Ramos (cell line): ENCODE measurements around the gene PRELID3B.

Experiments
- in situ Hi-C: fragments of 300-500 bp; cut with MboI; formaldehyde crosslinking; loops from one replicate; pipeline ENCODE4 v1.14.3; 2022; ENCODE audit warnings: low sequenced_read_pairs; ENCODE audit not compliant: unreplicated experiment

Gene PRELID3B

GRCh38 chr20:59042151-59042795 is at the start of gene PRELID3B:
PRELID3B (minus strand) TSS chr20:59042786; CDS start chr20:59042730, 56 bp downstream.
- in situ Hi-C loops = loop anchor here (10.0 kb wide), 1 partner anchor 157 kb away; no protein-coding TSS in a partner anchor

- in situ Hi-C loops = loop anchor here (5.0 kb wide), 1 partner anchor 119 kb away; no protein-coding TSS in a partner anchor
These were observed 45.3 kb upstream of the PRELID3B start for GRCh38 chr20:59087829-59088433.

- in situ Hi-C loops = loop anchor here (5.0 kb wide), 1 partner anchor 120 kb away; no protein-coding TSS in a partner anchor
These were observed 44.3 kb upstream of the PRELID3B start for GRCh38 chr20:59086923-59087322.

- in situ Hi-C loops = no loop called here
These were observed 41.7 kb upstream of the PRELID3B start for GRCh38 chr20:59084041-59084850.

GRCh38 chr20:59082981-59083380 is 40.4 kb upstream of the PRELID3B start:
- in situ Hi-C loops = no loop called here

GRCh38 chr20:59082077-59082740 is 39.6 kb upstream of the PRELID3B start:
- in situ Hi-C loops = no loop called here

GRCh38 chr20:59081036-59081435 is 38.5 kb upstream of the PRELID3B start:
- in situ Hi-C loops = no loop called here

- in situ Hi-C loops = no loop called here
These were observed 35.6 kb upstream of the PRELID3B start for GRCh38 chr20:59078231-59078630.

GRCh38 chr20:59077705-59078104 is 35.1 kb upstream of the PRELID3B start:
- in situ Hi-C loops = no loop called here

- in situ Hi-C loops = no loop called here
These were observed 33.4 kb upstream of the PRELID3B start for GRCh38 chr20:59075934-59076508.

- in situ Hi-C loops = no loop called here
These were observed 31.9 kb upstream of the PRELID3B start for GRCh38 chr20:59074456-59074855.

GRCh38 chr20:59073582-59073981 is 31.0 kb upstream of the PRELID3B start:
- in situ Hi-C loops = no loop called here

GRCh38 chr20:59071216-59071615 is 28.6 kb upstream of the PRELID3B start:
- in situ Hi-C loops = no loop called here

- in situ Hi-C loops = no loop called here
These were observed 26.4 kb upstream of the PRELID3B start for GRCh38 chr20:59069026-59069425.

- in situ Hi-C loops = no loop called here
These were observed 25.9 kb upstream of the PRELID3B start for GRCh38 chr20:59068534-59068933.

- in situ Hi-C loops = no loop called here
These were observed 21.7 kb upstream of the PRELID3B start for GRCh38 chr20:59064214-59064722.

- in situ Hi-C loops = no loop called here
These were observed 21.0 kb upstream of the PRELID3B start for GRCh38 chr20:59063358-59064213.

GRCh38 chr20:59062081-59062480 is 19.5 kb upstream of the PRELID3B start:
- in situ Hi-C loops = no loop called here

- in situ Hi-C loops = no loop called here
These were observed 12.7 kb upstream of the PRELID3B start for GRCh38 chr20:59055302-59055701.
